GM18517 (cell line): ENCODE results near the gene RARRES1.

ENCODE experiments used
- ATAC-seq: cut with Tn5 transposase; IDR thresholded peaks from one replicate; pipeline ENCODE4 v1.9.1; 2021; ENCODE audit warnings: mild to moderate bottlenecking, moderate library complexity; ENCODE audit not compliant: unreplicated experiment

Gene RARRES1, protein sequence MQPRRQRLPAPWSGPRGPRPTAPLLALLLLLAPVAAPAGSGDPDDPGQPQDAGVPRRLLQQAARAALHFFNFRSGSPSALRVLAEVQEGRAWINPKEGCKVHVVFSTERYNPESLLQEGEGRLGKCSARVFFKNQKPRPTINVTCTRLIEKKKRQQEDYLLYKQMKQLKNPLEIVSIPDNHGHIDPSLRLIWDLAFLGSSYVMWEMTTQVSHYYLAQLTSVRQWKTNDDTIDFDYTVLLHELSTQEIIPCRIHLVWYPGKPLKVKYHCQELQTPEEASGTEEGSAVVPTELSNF

DNA sequence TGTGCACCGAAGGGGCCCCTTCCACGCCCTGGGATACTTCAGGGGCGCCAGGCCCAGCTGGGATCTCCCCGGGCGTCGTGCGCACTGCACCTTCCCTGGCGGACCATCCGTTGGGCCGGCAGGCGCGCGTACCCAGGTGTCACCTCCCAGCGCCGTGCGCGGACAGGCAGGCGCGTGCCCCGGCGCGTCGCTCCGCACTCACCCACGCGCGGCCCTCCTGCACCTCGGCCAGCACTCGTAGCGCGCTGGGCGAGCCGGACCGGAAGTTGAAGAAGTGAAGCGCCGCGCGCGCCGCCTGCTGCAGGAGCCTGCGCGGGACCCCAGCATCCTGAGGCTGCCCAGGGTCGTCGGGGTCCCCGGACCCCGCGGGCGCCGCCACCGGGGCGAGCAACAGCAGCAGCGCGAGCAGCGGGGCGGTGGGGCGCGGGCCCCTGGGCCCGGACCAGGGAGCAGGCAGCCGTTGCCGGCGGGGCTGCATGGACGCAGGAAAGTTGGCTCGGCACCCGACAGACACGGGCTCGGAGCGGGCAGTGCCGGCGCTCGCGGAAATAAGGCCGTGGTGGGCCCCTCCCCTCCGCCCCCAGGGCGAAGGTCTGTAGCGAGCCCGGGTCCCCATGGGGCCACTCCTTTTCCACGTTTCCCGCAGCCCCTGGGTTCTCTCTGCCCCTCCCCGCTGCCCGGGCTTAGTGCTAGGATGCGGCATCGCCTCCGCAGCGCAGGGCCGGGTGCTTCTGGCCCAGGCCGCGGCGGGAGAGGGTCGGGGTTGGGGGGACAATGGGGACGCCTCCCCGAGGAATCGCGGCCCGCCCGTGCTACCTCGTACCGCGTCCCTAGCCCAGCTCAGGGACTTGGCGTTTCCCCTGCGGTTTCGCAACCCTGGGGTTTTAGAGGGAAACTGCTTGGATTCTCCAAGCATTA, at the start of gene RARRES1:
Gene RARRES1 (minus strand): TSS at position 520 of the 918 bp plus-strand sequence. CDS start 42 bp downstream, at position 478.
- peak; percentile 79 for ATAC-seq

DNA sequence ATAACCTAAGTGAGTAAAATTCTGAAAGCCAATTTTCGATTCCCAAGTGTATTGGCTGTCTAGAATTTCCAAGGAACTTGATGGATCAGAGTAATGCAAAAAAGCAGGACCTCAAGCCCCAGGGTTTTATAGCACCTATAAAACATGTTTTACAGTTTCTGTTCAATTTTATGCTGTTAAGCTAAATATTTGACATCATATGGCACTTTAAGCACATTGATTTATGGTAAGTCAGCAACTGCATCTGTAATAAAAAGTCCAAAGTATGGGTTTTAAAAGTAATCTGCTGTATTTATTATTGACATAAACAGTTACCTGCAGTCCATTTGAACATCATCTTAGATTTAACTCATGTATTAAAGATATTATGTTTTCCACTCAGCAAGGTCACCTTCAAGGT, 49.6 kb upstream of the RARRES1 start:
- ATAC-seq = no peak

DNA sequence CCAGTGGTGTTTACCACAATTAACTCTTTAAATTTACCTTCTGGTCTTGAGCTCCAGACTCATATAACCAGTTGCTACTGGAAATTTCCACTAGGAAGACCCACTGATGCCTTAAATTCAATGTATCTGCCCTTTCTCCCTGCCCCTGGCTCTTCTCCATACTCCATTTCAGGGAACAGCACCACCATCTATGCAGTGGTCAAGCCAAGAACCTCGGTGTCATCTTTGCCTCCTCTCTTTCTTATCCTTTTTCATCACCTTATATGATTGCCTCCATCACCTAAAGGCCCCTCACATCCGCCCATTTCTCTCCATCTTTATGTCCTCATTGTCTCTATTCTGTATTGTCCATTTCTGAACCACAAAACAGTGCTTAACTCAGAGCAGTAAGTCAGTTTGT, 48.9 kb upstream of the RARRES1 start:
- no peak for ATAC-seq

DNA sequence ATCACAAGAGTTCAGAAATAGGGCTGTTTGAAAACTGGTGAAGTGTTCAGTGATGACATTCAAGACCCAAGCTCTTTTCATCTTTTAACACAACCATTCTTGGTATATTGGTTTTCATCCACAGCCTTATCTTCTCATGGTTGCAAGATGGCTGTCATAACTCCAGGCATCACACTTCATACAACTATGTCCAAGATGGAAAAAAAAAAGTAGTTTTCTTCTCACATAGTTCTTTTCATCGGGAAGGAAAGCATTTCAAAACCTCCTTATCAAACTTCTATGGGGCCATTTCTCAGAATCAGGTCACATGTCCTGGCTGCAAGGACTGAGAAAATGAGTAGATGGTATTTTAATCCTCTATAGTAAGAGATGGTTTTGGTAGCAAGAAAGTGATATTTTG, 48.5 kb upstream of the RARRES1 start:
- ATAC-seq = no peak

DNA sequence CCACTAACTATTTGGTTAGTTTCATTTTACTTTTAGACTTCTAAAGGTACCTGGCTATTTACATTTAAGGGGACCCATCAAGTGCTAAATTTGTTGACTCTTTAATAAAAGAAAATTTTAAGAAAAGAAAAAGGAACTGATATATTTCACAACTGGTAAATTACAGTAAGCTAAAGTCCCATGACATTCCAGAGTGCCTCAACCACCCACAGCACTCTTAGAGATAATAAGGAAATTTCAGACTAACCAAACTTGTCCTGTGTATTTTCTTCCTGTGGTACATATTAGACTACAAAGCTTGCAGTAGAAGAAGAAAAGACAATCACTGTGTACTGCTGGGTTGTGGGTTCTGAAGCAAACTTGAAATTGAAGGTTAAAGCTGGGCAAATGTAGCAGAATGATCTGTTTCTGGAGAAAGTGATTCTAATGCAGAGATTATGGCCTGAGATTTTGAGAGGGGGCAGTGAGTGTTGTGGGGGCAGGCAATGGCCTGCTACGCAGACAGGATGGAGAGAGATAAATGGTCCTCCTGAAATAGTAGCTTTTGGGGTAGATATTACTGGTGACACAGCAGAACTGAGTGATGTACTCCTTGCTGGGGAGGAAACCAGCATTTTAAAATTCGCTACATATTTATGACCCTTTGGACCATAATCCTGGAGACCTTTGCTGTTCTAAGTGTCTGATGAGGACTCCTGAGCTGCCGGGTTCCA, 45.1 kb upstream of the RARRES1 start:
- no peak for ATAC-seq

DNA sequence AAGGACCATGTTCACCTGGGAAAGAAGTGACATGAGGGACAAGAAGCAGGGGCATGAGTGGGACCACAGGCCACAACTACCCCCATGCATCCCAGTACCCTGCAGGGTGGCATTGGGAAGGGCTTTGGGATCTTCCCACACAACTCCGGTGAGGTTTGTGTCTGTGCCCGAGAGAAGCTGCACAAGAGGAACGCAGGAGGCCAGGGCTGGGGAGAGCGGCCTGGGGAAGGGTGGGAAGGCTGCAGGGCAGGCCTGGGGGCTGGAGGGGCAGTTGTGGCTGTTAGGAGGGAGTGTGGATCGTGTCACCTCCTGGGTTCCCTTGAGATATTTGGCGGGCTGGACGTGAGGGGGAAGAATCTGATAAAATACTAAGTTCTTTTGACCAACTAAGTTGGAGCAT, 44.3 kb upstream of the RARRES1 start:
- ATAC-seq = no peak

DNA sequence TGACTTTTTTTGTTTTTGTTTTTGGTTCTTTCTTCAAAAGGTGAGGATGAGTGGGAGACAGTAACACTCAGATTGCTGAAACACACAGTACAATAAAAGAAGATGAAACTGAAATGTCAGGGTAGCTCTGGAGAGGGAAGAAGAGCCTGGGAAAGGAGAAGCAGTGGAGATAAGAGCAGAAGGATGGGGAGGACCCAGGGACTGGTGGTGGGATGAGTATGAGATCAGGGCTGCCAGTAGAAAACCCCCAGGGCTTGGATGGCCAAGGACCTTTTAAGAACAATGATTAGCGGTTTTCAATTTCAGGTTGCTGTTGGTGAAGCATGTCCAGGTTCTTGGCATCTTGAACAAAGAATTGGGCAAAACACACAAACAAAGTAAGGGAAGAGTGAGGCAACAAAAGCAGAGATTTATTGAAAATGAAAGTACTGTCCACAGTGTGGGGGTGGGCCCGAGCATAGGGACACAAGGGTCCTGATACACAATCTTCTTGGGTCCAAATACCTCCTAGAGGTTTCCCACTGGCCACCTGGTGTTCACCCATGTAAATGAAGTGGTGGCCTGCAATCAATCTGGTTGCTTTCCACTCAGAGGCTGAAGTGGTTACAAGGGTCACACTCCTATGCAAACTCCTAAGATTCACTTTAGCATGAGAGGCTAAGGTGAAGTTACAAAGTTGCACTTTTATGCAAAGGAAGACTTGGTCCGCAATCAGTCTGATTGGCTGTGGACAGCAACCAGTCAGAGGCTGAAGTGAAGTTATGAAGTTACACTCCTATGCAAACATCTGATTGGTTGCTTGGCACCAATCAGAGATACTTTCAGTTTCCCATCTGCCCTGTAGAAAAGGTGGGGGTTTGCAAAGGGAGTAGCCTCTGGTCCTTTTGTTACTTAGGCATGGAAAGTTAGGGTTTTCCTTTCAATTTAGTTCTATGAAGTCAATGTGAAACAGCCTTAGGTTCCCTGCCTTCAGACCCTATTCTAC, 43.5 kb upstream of the RARRES1 start:
- ATAC-seq = peak; percentile 62

DNA sequence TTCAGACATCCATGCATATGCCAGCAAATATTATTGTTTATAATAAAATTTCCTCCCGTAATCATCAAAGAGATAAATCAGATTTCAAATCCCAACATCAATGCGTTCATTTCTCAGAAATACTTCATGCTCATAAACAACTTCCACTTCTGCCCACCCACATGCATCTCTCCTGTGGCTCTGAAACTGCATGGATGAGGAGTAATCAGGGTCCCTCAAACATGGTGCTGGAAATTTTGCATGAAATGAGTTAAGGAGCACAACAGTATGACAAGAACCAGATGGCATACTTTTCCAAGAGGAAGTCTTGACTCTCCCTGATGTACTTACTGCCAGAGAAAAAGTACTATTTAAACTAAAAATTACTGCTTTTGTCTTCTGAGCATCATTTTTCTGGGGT, 42.7 kb upstream of the RARRES1 start:
- ATAC-seq = no peak

DNA sequence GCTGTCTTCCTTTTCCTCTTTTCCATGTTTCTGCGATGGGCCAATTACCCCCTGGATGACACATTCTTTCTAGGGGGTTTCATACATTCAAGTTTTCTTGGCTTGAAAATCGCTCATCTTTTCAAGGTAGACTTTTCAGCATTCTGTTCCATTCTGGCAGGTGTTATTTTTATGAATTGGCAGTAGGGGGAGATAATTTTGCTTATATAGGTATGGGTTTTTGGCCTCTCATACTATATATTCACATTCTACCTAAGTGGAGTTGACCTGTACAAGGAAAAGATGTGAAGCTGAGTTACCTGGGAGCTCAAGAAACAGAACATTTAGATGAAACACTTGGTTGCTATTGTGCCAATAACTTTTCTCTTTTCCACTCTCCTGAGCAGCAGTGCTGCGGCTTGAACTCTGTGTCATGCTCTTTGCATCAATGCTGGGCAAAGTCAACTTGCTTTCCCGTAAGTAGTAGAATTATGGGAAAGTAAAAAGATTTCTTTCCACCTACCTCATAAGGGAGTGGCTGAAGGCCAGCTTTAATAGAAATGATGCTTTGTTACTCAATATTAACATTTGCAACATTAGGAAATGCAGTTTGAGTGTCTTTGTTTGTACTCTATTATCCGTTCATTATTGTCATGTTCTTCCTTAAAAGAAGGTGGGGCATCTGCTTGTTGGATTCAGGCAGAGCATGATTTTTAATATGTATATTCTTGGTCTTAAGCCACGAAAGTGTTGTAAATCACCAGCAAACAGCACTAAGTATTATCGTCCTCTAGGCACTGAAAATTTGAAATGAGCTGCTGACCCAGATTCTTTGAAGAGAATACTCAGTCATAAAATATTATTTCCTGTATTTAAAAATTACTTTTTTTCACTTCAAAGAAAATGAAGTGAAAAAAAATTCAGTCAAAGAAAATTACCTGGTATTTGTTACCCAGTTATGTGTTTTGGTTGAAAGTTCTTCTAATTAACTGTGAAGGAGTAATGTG, 41.9 kb upstream of the RARRES1 start:
- no peak for ATAC-seq

DNA sequence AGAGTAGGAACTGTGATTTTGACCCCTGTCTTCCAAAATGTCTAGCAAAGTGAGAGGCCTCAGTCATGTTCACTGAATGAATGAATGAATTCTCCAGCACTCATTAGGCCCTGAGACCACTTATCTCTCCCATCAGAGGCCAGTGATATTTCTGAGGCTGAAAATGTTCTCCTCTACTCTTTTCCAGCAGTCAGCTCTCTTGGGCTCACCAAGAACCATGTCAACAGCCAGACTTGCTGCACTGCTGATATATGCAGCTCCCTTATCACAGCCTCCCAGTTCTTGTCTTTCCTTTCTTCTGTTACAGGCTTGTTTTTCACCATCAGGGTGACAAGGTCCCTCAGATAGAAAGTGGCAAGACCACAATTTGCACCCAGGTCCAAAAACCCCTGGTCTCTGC, 40.9 kb upstream of the RARRES1 start:
- ATAC-seq = no peak

DNA sequence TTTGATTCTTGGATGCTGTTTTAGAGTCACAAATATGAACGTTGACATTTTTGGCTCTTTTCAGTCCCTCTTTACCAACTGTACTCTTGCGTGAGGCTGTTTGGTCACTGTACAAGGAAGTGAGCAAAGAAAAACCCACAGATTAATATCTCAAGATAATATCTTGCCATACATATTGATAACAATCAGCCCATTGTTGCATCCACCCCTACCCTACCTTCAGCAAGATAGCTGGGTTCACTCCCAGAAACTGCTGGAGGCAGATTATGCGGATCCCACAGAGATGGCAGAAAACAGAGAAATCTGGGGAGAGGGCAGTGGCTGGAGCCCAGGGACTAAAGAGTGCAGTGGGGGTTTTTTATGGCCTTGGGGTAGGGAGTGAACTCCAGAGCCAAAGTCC, 39.7 kb upstream of the RARRES1 start:
- ATAC-seq = no peak

DNA sequence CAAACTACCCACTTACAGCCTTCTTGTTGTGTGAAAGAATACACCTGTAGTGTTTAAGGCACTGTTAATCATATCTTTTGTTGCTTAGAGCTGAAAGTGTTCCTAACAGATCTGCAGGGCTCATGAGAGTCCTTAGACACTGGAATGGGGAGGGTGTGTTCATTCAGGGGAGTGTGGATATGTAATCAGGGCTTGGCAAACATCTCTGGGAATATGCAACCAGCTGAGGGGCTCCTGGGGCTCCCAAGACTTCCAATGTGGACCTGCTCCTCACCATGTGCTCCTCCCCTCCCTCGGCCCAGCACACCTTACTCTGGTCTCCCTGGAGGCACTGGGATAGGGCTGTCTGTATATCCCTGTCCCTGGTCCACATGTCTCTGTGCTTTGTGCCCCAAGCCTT, 39.3 kb upstream of the RARRES1 start:
- ATAC-seq = no peak

DNA sequence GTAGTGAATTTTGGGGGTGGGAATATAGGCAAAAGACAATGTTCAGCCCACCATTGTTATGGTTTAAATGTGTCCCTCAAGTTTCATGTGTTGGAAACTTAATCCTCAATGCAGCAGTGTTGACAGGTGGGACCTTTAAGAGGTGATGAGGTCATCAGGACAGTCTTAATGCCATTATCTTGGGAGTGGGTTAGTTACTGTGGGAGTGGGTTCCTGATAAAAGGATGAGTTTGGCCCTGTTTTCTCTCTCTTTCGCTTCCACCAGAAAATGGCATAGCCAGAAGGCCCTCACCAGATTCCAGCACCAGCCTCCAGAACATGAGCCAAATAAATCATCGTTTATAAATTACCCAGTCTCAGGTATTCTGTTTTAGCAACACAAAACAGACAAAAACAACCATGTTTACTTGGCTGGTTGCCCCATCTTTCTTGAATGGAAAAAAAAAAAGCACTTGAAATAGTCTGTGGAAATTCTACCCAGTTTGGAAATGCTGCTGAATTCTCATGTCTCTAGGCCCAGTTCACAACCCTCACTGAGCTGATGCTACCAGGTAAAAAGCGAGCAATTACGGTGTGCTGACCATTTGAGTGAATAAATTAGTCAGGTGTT, 38.6 kb upstream of the RARRES1 start:
- no peak for ATAC-seq

DNA sequence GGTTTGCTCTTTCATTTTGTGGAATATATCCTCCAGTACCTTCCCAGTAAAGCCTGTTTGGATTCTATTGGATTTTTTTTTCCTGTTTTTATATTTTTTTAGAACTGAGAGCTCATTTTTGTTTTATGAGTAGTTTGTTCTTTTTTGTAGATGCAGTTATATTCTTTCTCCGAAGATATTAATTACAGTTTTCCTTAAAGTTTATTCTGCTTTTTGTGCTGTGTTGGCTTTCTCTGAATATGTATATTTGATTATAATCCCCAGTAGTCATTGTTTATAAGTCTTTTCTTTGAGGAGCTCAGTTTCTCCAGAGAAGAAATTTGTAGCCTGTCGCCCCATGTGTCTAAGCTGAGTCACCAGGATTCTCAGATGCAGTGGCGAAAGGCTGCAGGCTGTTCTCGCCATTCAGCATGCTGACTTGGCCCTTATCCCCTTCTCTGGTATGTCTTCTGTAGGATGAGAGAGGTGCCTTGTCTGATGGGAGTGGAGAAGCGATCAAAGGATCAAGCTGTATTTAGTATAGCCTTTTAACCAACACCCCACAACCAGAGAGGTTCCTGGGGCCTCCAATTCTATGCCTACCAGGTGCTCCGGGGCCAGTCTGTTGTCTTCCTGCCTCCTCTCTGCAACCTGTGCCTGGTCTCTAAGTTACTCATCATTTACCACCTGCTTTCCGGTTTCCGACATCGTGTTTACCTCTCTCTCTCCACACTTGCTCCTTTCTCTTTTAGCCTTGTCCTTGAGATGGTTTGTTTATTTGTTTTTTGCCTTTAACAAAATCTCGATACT, 37.9 kb upstream of the RARRES1 start:
- ATAC-seq = no peak

DNA sequence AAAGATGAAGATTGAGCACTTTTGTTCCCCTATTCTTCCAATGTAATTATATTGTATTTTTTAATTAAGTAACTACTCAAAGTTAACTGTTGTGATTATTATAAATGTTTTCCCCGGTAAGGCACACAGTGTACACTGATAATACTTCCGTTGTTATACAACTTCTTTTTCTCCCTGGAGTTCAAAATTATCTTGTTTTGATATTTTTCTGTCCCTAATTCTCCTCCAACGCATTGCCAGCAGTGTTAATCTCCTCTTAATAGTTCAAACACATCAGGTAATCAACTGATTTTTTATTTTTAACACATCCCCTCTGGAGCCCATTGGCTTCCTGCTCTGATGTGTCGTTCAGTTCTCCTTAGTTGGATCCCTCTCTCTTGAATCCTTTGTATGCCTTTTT, 37.3 kb upstream of the RARRES1 start:
- no peak for ATAC-seq

DNA sequence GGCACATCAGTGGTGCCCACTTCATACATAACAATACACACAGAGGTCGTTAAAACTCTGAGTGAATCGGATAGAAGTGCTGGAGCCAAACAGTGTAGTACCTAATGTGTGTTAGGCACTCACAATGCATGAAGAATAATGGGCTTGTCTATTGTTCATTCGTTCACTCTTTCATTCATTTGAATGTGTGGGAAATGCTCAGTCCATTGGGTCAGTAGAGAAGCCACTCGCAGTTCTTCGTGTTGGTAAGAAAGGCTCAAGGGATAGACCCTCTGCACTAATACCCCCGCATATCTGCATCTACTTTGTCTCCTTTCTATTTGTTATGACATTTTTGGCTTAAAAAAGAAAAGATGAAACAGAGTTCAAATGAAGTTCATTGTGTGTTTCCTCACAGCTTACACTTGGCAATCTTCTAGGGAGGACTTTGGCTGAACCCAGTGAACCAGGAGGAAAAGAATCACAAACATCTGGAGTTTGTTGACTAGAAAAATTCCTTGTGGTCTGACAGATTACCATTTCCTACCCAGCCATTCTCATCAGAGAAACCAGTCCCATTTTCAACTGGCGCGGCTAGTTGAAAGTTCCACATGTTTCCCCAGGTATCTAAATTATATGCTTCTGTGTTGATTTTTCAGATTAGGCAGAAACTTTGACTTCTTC, 36.8 kb upstream of the RARRES1 start:
- ATAC-seq = no peak

DNA sequence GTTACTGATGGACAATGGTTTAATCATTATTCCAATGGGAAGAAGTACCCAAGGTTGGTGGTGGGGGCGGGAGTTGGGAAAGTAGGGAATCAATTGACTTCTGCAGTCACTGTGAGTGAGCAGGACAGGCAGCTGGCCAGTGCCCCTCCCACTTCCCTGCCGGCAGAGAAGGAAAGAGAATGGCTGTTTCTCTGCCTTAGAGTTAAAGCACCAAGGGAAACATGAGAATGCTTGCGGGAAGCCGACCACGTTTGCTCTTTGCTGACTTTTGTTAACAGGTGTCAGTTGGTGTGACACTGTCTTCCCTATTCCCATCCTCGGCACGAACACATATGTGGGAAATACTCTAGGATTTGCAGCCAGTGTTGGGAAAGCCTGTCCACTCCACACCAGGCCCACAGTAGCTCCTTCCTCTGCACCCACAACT, 36.1 kb upstream of the RARRES1 start:
- no peak for ATAC-seq
